ENCODE data around the gene DGKD. TPM values are rescaled to one million over a fixed set of nuclear protein-coding genes. Genes with fewer than 3 reads are reported as not detected.

Gene DGKD
- total and polyA plus RNA-seq, 5 donors from 2014 or later = 11.3 to 161 (median 11.5) TPM

- no peak overlapping the region for H3K27ac ChIP-seq (ENCODE audit: insufficient read depth, low read length, poor library complexity, severe bottlenecking)
- H3K36me3 Mint-ChIP-seq = no peaks in the 10 kb centered on the region
- peaks cover 0 to 10% (median 5%) of the 10 kb centered on the region in 4 donors for H3K4me1 Mint-ChIP-seq
- no peak overlapping the region for H3K4me3 Mint-ChIP-seq
- H3K4me3 ChIP-seq (ENCODE audit: low read depth, low read length) = no peak overlapping the region
- ATAC-seq (ENCODE audit: low read depth in 2 of 2) (no peak), DNase-seq (no peak)
- peaks cover 0 to 1% (median 0%) of the 10 kb centered on the region in 7 donors for H3K9me3 Mint-ChIP-seq
- no peaks in the 10 kb centered on the region for H3K27me3 ChIP-seq (ENCODE audit: control insufficient read depth, insufficient read depth, low read length)
- H3K4me1 ChIP-seq (ENCODE audit: control insufficient read depth, insufficient read depth, low read length, poor library complexity, severe bottlenecking) = no peaks in the 10 kb centered on the region
- no peak overlapping the region for H3K27ac Mint-ChIP-seq
- peaks cover 22% of the 10 kb centered on the region for H3K27me3 Mint-ChIP-seq
- H3K9me3 ChIP-seq (ENCODE audit: control insufficient read depth in 2 of 2, low read length in 2 of 2) = peaks cover 0 to 3% of the 10 kb centered on the region in 2 experiments
- no peaks in the 10 kb centered on the region for H3K36me3 ChIP-seq (ENCODE audit: control insufficient read depth, insufficient read depth, low read length)
Measured at GRCh38 chr2:233341296-233341695, 13.0 kb upstream of the DGKD start.

GRCh38 chr2:233342301-233342700, 12.0 kb upstream of the DGKD start:
- Mint-ChIP-seq H3K4me3 (no peak overlapping the region), H3K36me3 (no peaks in the 10 kb centered on the region), H3K27me3 (peaks cover 19% of the 10 kb centered on the region), H3K4me1 (peaks cover 0 to 10% (median 7%) of the 10 kb centered on the region in 4 donors), H3K9me3 (peaks cover 0 to 1% (median 0%) of the 10 kb centered on the region in 7 donors), H3K27ac (no peak overlapping the region)
- Histone ChIP-seq H3K4me1 (ENCODE audit: control insufficient read depth, insufficient read depth, low read length, poor library complexity, severe bottlenecking) (no peaks in the 10 kb centered on the region), H3K27ac (ENCODE audit: insufficient read depth, low read length, poor library complexity, severe bottlenecking) (no peak overlapping the region), H3K36me3 (ENCODE audit: control insufficient read depth, insufficient read depth, low read length) (no peaks in the 10 kb centered on the region), H3K4me3 (ENCODE audit: low read depth, low read length) (no peak overlapping the region), H3K27me3 (ENCODE audit: control insufficient read depth, insufficient read depth, low read length) (no peaks in the 10 kb centered on the region), H3K9me3 (ENCODE audit: control insufficient read depth in 2 of 2, low read length in 2 of 2) (peaks cover 0 to 3% of the 10 kb centered on the region in 2 experiments)
- DNase-seq (no peak), ATAC-seq (ENCODE audit: low read depth in 2 of 2) (no peak)

- H3K4me3 ChIP-seq (ENCODE audit: low read depth, low read length) = no peak overlapping the region
- peaks cover 13% of the 10 kb centered on the region for H3K27me3 Mint-ChIP-seq
- H3K4me1 Mint-ChIP-seq = peaks cover 0 to 7% (median 4%) of the 10 kb centered on the region in 4 donors
- DNase-seq = no peak
- no peaks in the 10 kb centered on the region for H3K36me3 ChIP-seq (ENCODE audit: control insufficient read depth, insufficient read depth, low read length)
- H3K9me3 ChIP-seq (ENCODE audit: control insufficient read depth in 2 of 2, low read length in 2 of 2) = peaks cover 0 to 3% of the 10 kb centered on the region in 2 experiments
- no peak overlapping the region for H3K4me3 Mint-ChIP-seq
- no peak for ATAC-seq (ENCODE audit: low read depth in 2 of 2)
- no peak overlapping the region for H3K27ac Mint-ChIP-seq
- H3K4me1 ChIP-seq (ENCODE audit: control insufficient read depth, insufficient read depth, low read length, poor library complexity, severe bottlenecking) = no peaks in the 10 kb centered on the region
- H3K36me3 Mint-ChIP-seq = no peaks in the 10 kb centered on the region
- no peaks in the 10 kb centered on the region for H3K27me3 ChIP-seq (ENCODE audit: control insufficient read depth, insufficient read depth, low read length)
- H3K27ac ChIP-seq (ENCODE audit: insufficient read depth, low read length, poor library complexity, severe bottlenecking) = no peak overlapping the region
- peaks cover 0 to 1% (median 0%) of the 10 kb centered on the region in 7 donors for H3K9me3 Mint-ChIP-seq
Measured at GRCh38 chr2:233343171-233343705, 11.1 kb upstream of the DGKD start.

- Mint-ChIP-seq H3K27ac (no peak overlapping the region), H3K9me3 (peaks cover 0 to 1% (median 0%) of the 10 kb centered on the region in 7 donors), H3K27me3 (peaks cover 8% of the 10 kb centered on the region), H3K36me3 (no peaks in the 10 kb centered on the region), H3K4me1 (peaks cover 0 to 17% (median 13%) of the 10 kb centered on the region in 4 donors), H3K4me3 (no peak overlapping the region)
- no peak for ATAC-seq (ENCODE audit: low read depth in 2 of 2)
- Histone ChIP-seq H3K9me3 (ENCODE audit: control insufficient read depth in 2 of 2, low read length in 2 of 2) (peaks cover 0 to under 1% of the 10 kb centered on the region in 2 experiments), H3K27me3 (ENCODE audit: control insufficient read depth, insufficient read depth, low read length) (no peaks in the 10 kb centered on the region), H3K36me3 (ENCODE audit: control insufficient read depth, insufficient read depth, low read length) (no peaks in the 10 kb centered on the region), H3K27ac (ENCODE audit: insufficient read depth, low read length, poor library complexity, severe bottlenecking) (no peak overlapping the region), H3K4me1 (ENCODE audit: control insufficient read depth, insufficient read depth, low read length, poor library complexity, severe bottlenecking) (no peaks in the 10 kb centered on the region), H3K4me3 (ENCODE audit: low read depth, low read length) (no peak overlapping the region)
- no peak for DNase-seq
Measured at GRCh38 chr2:233346376-233346775, 7.9 kb upstream of the DGKD start.

- H3K4me1 Mint-ChIP-seq = peaks cover 0 to 17% (median 13%) of the 10 kb centered on the region in 4 donors
- DNase-seq (no peak), ATAC-seq (ENCODE audit: low read depth in 2 of 2) (no peak)
- H3K36me3 ChIP-seq (ENCODE audit: control insufficient read depth, insufficient read depth, low read length) = no peaks in the 10 kb centered on the region
- no peaks in the 10 kb centered on the region for H3K4me1 ChIP-seq (ENCODE audit: control insufficient read depth, insufficient read depth, low read length, poor library complexity, severe bottlenecking)
- H3K27ac ChIP-seq (ENCODE audit: insufficient read depth, low read length, poor library complexity, severe bottlenecking) = no peak overlapping the region
- H3K4me3 ChIP-seq (ENCODE audit: low read depth, low read length) = no peak overlapping the region
- no peak overlapping the region for H3K4me3 Mint-ChIP-seq
- no peaks in the 10 kb centered on the region for H3K9me3 ChIP-seq (ENCODE audit: control insufficient read depth in 2 of 2, low read length in 2 of 2)
- no peaks in the 10 kb centered on the region for H3K36me3 Mint-ChIP-seq
- H3K27me3 ChIP-seq (ENCODE audit: control insufficient read depth, insufficient read depth, low read length) = no peaks in the 10 kb centered on the region
- H3K27me3 Mint-ChIP-seq = peaks cover 8% of the 10 kb centered on the region
- no peak overlapping the region for H3K27ac Mint-ChIP-seq
- H3K9me3 Mint-ChIP-seq = no peaks in the 10 kb centered on the region
Measured at GRCh38 chr2:233346930-233347329, 7.4 kb upstream of the DGKD start.

- no peak overlapping the region for H3K27ac Mint-ChIP-seq
- Histone ChIP-seq H3K4me3 (ENCODE audit: low read depth, low read length) (no peak overlapping the region), H3K27ac (ENCODE audit: insufficient read depth, low read length, poor library complexity, severe bottlenecking) (no peak overlapping the region), H3K4me1 (ENCODE audit: control insufficient read depth, insufficient read depth, low read length, poor library complexity, severe bottlenecking) (peaks cover 10% of the 10 kb centered on the region), H3K9me3 (ENCODE audit: control insufficient read depth in 2 of 2, low read length in 2 of 2) (no peaks in the 10 kb centered on the region), H3K36me3 (ENCODE audit: control insufficient read depth, insufficient read depth, low read length) (no peaks in the 10 kb centered on the region), H3K27me3 (ENCODE audit: control insufficient read depth, insufficient read depth, low read length) (no peaks in the 10 kb centered on the region)
- H3K36me3 Mint-ChIP-seq = peaks cover 4% of the 10 kb centered on the region
- H3K9me3 Mint-ChIP-seq = no peaks in the 10 kb centered on the region
- peak in 1 of 2 donors; percentile 9 for ATAC-seq (ENCODE audit: low read depth in 2 of 2)
- H3K4me1 Mint-ChIP-seq = peaks cover 0 to 25% (median 20%) of the 10 kb centered on the region in 4 donors
- H3K4me3 Mint-ChIP-seq = peak overlapping the region in 1 of 4 donors; percentile 69
- no peak for DNase-seq
- peaks cover 19% of the 10 kb centered on the region for H3K27me3 Mint-ChIP-seq
Measured at GRCh38 chr2:233349005-233349998, 5.0 kb upstream of the DGKD start.

GRCh38 chr2:233350708-233351107, 3.6 kb upstream of the DGKD start:
- DNase-seq (no peak), ATAC-seq (ENCODE audit: low read depth in 2 of 2) (peak; percentile 36 to 39)
- Histone ChIP-seq H3K27me3 (ENCODE audit: control insufficient read depth, insufficient read depth, low read length) (no peaks in the 10 kb centered on the region), H3K36me3 (ENCODE audit: control insufficient read depth, insufficient read depth, low read length) (no peaks in the 10 kb centered on the region), H3K4me1 (ENCODE audit: control insufficient read depth, insufficient read depth, low read length, poor library complexity, severe bottlenecking) (peaks cover 19% of the 10 kb centered on the region), H3K27ac (ENCODE audit: insufficient read depth, low read length, poor library complexity, severe bottlenecking) (no peak overlapping the region), H3K9me3 (ENCODE audit: control insufficient read depth in 2 of 2, low read length in 2 of 2) (no peaks in the 10 kb centered on the region), H3K4me3 (ENCODE audit: low read depth, low read length) (no peak overlapping the region)
- Mint-ChIP-seq H3K4me3 (peak overlapping the region in 2 of 4 donors; percentile 40 to 66), H3K9me3 (no peaks in the 10 kb centered on the region), H3K4me1 (peaks cover 0 to 32% (median 24%) of the 10 kb centered on the region in 4 donors), H3K27me3 (peaks cover 11% of the 10 kb centered on the region), H3K36me3 (peaks cover 4% of the 10 kb centered on the region), H3K27ac (peak overlapping the region in 1 of 3 donors; percentile 32)

All from CD4-positive, CD25-positive, alpha-beta regulatory T cell (primary cell).